ENCODE data around the gene CSMD2.

DNA sequence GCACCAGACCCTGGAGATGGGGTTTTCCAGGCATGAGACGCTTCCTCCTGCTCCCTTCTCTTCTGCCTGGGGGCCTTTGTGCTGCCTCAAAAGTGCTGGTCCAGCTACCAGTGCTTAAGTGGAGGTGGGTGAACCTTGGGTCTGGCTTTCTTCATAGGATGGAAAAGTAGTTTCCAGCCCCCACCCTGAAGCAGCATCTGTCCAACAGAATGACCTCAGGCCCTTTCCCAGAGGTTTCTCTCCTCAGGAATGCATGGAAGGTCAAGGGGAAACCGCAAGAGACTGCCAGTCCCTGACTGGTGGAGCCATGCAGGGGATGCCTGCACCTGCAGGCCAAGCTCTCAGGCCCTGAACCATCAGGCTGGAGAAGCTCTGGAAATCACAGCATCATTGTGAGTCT lies 237.3 kb downstream of the CSMD2 start:
- TF ChIP-seq, protein P1, sequence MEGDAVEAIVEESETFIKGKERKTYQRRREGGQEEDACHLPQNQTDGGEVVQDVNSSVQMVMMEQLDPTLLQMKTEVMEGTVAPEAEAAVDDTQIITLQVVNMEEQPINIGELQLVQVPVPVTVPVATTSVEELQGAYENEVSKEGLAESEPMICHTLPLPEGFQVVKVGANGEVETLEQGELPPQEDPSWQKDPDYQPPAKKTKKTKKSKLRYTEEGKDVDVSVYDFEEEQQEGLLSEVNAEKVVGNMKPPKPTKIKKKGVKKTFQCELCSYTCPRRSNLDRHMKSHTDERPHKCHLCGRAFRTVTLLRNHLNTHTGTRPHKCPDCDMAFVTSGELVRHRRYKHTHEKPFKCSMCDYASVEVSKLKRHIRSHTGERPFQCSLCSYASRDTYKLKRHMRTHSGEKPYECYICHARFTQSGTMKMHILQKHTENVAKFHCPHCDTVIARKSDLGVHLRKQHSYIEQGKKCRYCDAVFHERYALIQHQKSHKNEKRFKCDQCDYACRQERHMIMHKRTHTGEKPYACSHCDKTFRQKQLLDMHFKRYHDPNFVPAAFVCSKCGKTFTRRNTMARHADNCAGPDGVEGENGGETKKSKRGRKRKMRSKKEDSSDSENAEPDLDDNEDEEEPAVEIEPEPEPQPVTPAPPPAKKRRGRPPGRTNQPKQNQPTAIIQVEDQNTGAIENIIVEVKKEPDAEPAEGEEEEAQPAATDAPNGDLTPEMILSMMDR (IDR thresholded peaks at IDR 0.05; ENCODE audit: borderline replicate concordance, extremely low read depth, low read length, poor library complexity, severe bottlenecking), result no peak
- no peak for TF ChIP-seq EZH2 (IDR thresholded peaks at IDR 0.05; ENCODE audit: borderline replicate concordance, low read depth, low read length, severe bottlenecking)
